Bronchial epithelial cell (primary cell): ENCODE results near the gene DHX36. TPM values are rescaled to one million over a fixed set of nuclear protein-coding genes. Genes with fewer than 3 reads are reported as not detected.

ENCODE experiments used
- DNase-seq: peaks from one replicate; pipeline ENCODE4 v3.0.0-alpha.2; 2010; ENCODE audit warnings: low read depth
- FAIRE-seq: peaks from 2 replicates; lab custom pipeline; 2011; peaks lifted over from hg19 to GRCh38; lab: Jason Lieb, UNC
- H3K27me3 ChIP-seq: 2 replicates; pipeline ENCODE4 v1.5.1; 2011; ENCODE audit warnings: low read length; ENCODE audit not compliant: control insufficient read depth, insufficient read depth
- H3K36me3 ChIP-seq: 2 replicates; pipeline ENCODE4 v1.5.1; 2011; ENCODE audit warnings: low read length; ENCODE audit not compliant: control insufficient read depth, insufficient read depth
- H3K4me3 ChIP-seq: 2 replicates; pipeline ENCODE4 v1.5.1; 2011; ENCODE audit warnings: mild to moderate bottlenecking, low read depth, low read length, control low read depth
- CTCF ChIP-seq: IDR thresholded peaks from 2 replicates; pipeline ENCODE4 v1.5.1; 2011; ENCODE audit warnings: mild to moderate bottlenecking, moderate library complexity, low read length, control low read depth, inconsistent platforms; ENCODE audit not compliant: insufficient read depth, severe bottlenecking
- total RNA-seq: library from RNA; depleted of rRNA; stranded (reverse); fragments of >200 nt; gene quantifications from 2 replicates; pipeline ENCODE4 v1.2.1, GENCODE V29; 2014

DHX36 gene
- total RNA-seq, 1 donor from 2014 or later = 27.6 TPM

GRCh38 chr3:154252759-154253638, 71.3 kb downstream of the DHX36 start:
- TF ChIP-seq CTCF = peak; percentile 93
- Histone ChIP-seq H3K4me3 (no peak overlapping the region), H3K36me3 (peaks cover 1% of the 10 kb centered on the region), H3K27me3 (no peaks in the 10 kb centered on the region)
- peak; percentile 13 for FAIRE-seq
- DNase-seq = peak; percentile 76

GRCh38 chr3:154251610-154252009, 72.7 kb downstream of the DHX36 start:
- H3K4me3 ChIP-seq = no peak overlapping the region
- no peaks in the 10 kb centered on the region for H3K27me3 ChIP-seq
- FAIRE-seq = no peak

GRCh38 chr3:154250291-154250690, 74.0 kb downstream of the DHX36 start:
- DNase-seq = no peak
- FAIRE-seq = no peak
- H3K36me3 ChIP-seq = peaks cover 1% of the 10 kb centered on the region
- no peak for TF ChIP-seq CTCF
- H3K4me3 ChIP-seq = no peak overlapping the region
- H3K27me3 ChIP-seq = no peaks in the 10 kb centered on the region

More at GRCh38 chr3:154251610-154252009, 72.7 kb downstream of the DHX36 start:
- DNase-seq = no peak
- peaks cover 1% of the 10 kb centered on the region for H3K36me3 ChIP-seq
- TF ChIP-seq CTCF = no peak

GRCh38 chr3:154247806-154248415, 76.4 kb downstream of the DHX36 start:
- Histone ChIP-seq H3K36me3 (peaks cover 1% of the 10 kb centered on the region), H3K27me3 (no peaks in the 10 kb centered on the region), H3K4me3 (no peak overlapping the region)
- no peak for TF ChIP-seq CTCF
- FAIRE-seq (no peak), DNase-seq (no peak)

- no peaks in the 10 kb centered on the region for H3K27me3 ChIP-seq
- no peak overlapping the region for H3K4me3 ChIP-seq
- no peak for TF ChIP-seq CTCF
- FAIRE-seq = no peak
- no peaks in the 10 kb centered on the region for H3K36me3 ChIP-seq
- DNase-seq = peak; percentile 60
These were observed 79.6 kb downstream of the DHX36 start for GRCh38 chr3:154244644-154245043.
